Measurements from ENCODE around the gene CCDC88B.

Gene CCDC88B

GRCh38 chr11:64364435-64364834 is 24.4 kb downstream of the CCDC88B start:
- Histone ChIP-seq H2AK5ac (ENCODE audit: low read depth, low read length) (no peak overlapping the region), H2BK12ac (ENCODE audit: low read length) (no peak overlapping the region), H3K23ac (ENCODE audit: low read depth, low read length, poor library complexity) (no peak overlapping the region), H3K18ac (ENCODE audit: low read length) (no peak overlapping the region), H3K4me2 (ENCODE audit: insufficient read depth, low read length, poor library complexity, severe bottlenecking) (no peak overlapping the region), H3K36me3 (replicated peaks in 1 of 2; ENCODE audit: control insufficient read depth in 2 of 2, insufficient read depth in 2 of 2, low read length in 2 of 2) (peaks cover 18 to 78% of the 10 kb centered on the region in 2 donors), H2BK5ac (ENCODE audit: low read length) (no peak overlapping the region), H3K4me3 (ENCODE audit: low read length in 2 of 2) (no peak overlapping the region), H3K27ac (replicated peaks; ENCODE audit: low read length) (no peak overlapping the region), H3K4me1 (ENCODE audit: control insufficient read depth in 2 of 2, insufficient read depth in 1 of 2, low read depth in 1 of 2, low read length in 2 of 2) (peaks cover 2 to 6% of the 10 kb centered on the region in 2 donors), H3K14ac (ENCODE audit: low read length) (no peak overlapping the region), H3K9ac (ENCODE audit: low read depth, low read length, poor library complexity) (no peak overlapping the region), H4K8ac (ENCODE audit: low read depth, low read length) (no peak overlapping the region), H2BK120ac (ENCODE audit: low read depth, low read length) (no peak overlapping the region), H3K9me3 (replicated peaks in 1 of 2; ENCODE audit: control insufficient read depth in 2 of 2, insufficient read depth in 1 of 2, low read depth in 1 of 2, low read length in 2 of 2) (no peaks in the 10 kb centered on the region), H2AFZ (ENCODE audit: low read length) (no peak overlapping the region), H3K27me3 (ENCODE audit: control insufficient read depth in 3 of 3, insufficient read depth in 3 of 3, low read depth in 1 of 3, low read length in 3 of 3) (no peaks in the 10 kb centered on the region), H3K4ac (ENCODE audit: low read length) (no peak overlapping the region), H4K91ac (ENCODE audit: low read depth, low read length, poor library complexity) (no peak overlapping the region), H3K79me1 (ENCODE audit: low read depth, low read length) (peaks cover 1% of the 10 kb centered on the region), H2BK15ac (ENCODE audit: low read length) (no peak overlapping the region)
- no peak for DNase-seq (ENCODE audit: low spot score)
- no CpG with 5 or more reads among the region's 6 CpGs for WGBS, 2 donors (ENCODE audit: extremely low coverage in 2 of 2, insufficient read length in 2 of 2, insufficient replicate concordance in 1 of 2)

- H4K8ac ChIP-seq (ENCODE audit: low read depth, low read length), result no peak overlapping the region
- H3K9me3 ChIP-seq (replicated peaks in 1 of 2; ENCODE audit: control insufficient read depth in 2 of 2, insufficient read depth in 1 of 2, low read depth in 1 of 2, low read length in 2 of 2), result no peaks in the 10 kb centered on the region
- H3K36me3 ChIP-seq (replicated peaks in 1 of 2; ENCODE audit: control insufficient read depth in 2 of 2, insufficient read depth in 2 of 2, low read length in 2 of 2), result peaks cover 19 to 83% of the 10 kb centered on the region in 2 donors
- H3K4me3 ChIP-seq (ENCODE audit: low read length in 2 of 2), result no peak overlapping the region
- WGBS, 2 donors (ENCODE audit: extremely low coverage in 2 of 2, insufficient read length in 2 of 2, insufficient replicate concordance in 1 of 2), result no CpG with 5 or more reads among the region's 4 CpGs
- H3K4ac ChIP-seq (ENCODE audit: low read length), result no peak overlapping the region
- no peak overlapping the region for H3K18ac ChIP-seq (ENCODE audit: low read length)
- H3K27me3 ChIP-seq (ENCODE audit: control insufficient read depth in 3 of 3, insufficient read depth in 3 of 3, low read depth in 1 of 3, low read length in 3 of 3), result no peaks in the 10 kb centered on the region
- H3K4me1 ChIP-seq (ENCODE audit: control insufficient read depth in 2 of 2, insufficient read depth in 1 of 2, low read depth in 1 of 2, low read length in 2 of 2), result peaks cover 0 to 3% of the 10 kb centered on the region in 2 donors
- no peak overlapping the region for H3K4me2 ChIP-seq (ENCODE audit: insufficient read depth, low read length, poor library complexity, severe bottlenecking)
- no peak overlapping the region for H2BK120ac ChIP-seq (ENCODE audit: low read depth, low read length)
- H2AK5ac ChIP-seq (ENCODE audit: low read depth, low read length), result no peak overlapping the region
- peaks cover 1% of the 10 kb centered on the region for H3K79me1 ChIP-seq (ENCODE audit: low read depth, low read length)
- no peak overlapping the region for H2BK5ac ChIP-seq (ENCODE audit: low read length)
- no peak overlapping the region for H3K27ac ChIP-seq (replicated peaks; ENCODE audit: low read length)
- no peak overlapping the region for H2AFZ ChIP-seq (ENCODE audit: low read length)
- no peak overlapping the region for H3K23ac ChIP-seq (ENCODE audit: low read depth, low read length, poor library complexity)
- H2BK15ac ChIP-seq (ENCODE audit: low read length), result no peak overlapping the region
- no peak overlapping the region for H3K14ac ChIP-seq (ENCODE audit: low read length)
- no peak overlapping the region for H2BK12ac ChIP-seq (ENCODE audit: low read length)
- H4K91ac ChIP-seq (ENCODE audit: low read depth, low read length, poor library complexity), result no peak overlapping the region
- no peak overlapping the region for H3K9ac ChIP-seq (ENCODE audit: low read depth, low read length, poor library complexity)
- no peak for DNase-seq (ENCODE audit: low spot score)
Observed at GRCh38 chr11:64364911-64365310, 24.9 kb downstream of the CCDC88B start.

GRCh38 chr11:64366751-64367150 is 26.7 kb downstream of the CCDC88B start:
- Histone ChIP-seq H3K4ac (ENCODE audit: low read length) (no peak overlapping the region), H3K23ac (ENCODE audit: low read depth, low read length, poor library complexity) (no peak overlapping the region), H3K4me3 (ENCODE audit: low read length in 2 of 2) (no peak overlapping the region), H2AK5ac (ENCODE audit: low read depth, low read length) (no peak overlapping the region), H3K9me3 (replicated peaks in 1 of 2; ENCODE audit: control insufficient read depth in 2 of 2, insufficient read depth in 1 of 2, low read depth in 1 of 2, low read length in 2 of 2) (no peaks in the 10 kb centered on the region), H2BK15ac (ENCODE audit: low read length) (no peak overlapping the region), H2BK120ac (ENCODE audit: low read depth, low read length) (no peak overlapping the region), H3K18ac (ENCODE audit: low read length) (no peak overlapping the region), H4K8ac (ENCODE audit: low read depth, low read length) (no peak overlapping the region), H3K27me3 (ENCODE audit: control insufficient read depth in 3 of 3, insufficient read depth in 3 of 3, low read depth in 1 of 3, low read length in 3 of 3) (no peaks in the 10 kb centered on the region), H3K79me1 (ENCODE audit: low read depth, low read length) (peaks cover 1% of the 10 kb centered on the region), H2AFZ (ENCODE audit: low read length) (no peak overlapping the region), H3K4me1 (ENCODE audit: control insufficient read depth in 2 of 2, insufficient read depth in 1 of 2, low read depth in 1 of 2, low read length in 2 of 2) (no peaks in the 10 kb centered on the region), H2BK5ac (ENCODE audit: low read length) (no peak overlapping the region), H3K36me3 (replicated peaks in 1 of 2; ENCODE audit: control insufficient read depth in 2 of 2, insufficient read depth in 2 of 2, low read length in 2 of 2) (peaks cover 17 to 71% of the 10 kb centered on the region in 2 donors), H4K91ac (ENCODE audit: low read depth, low read length, poor library complexity) (no peak overlapping the region), H3K27ac (replicated peaks; ENCODE audit: low read length) (no peak overlapping the region), H3K4me2 (ENCODE audit: insufficient read depth, low read length, poor library complexity, severe bottlenecking) (no peak overlapping the region), H3K9ac (ENCODE audit: low read depth, low read length, poor library complexity) (no peak overlapping the region), H3K14ac (ENCODE audit: low read length) (no peak overlapping the region), H2BK12ac (ENCODE audit: low read length) (no peak overlapping the region)
- DNase-seq (ENCODE audit: low spot score), result no peak
- no CpG with 5 or more reads among the region's 1 CpG for WGBS, 2 donors (ENCODE audit: extremely low coverage in 2 of 2, insufficient read length in 2 of 2, insufficient replicate concordance in 1 of 2)

GRCh38 chr11:64367931-64368672 is 28.1 kb downstream of the CCDC88B start:
- no peak overlapping the region for H3K18ac ChIP-seq (ENCODE audit: low read length)
- WGBS, 2 donors (ENCODE audit: extremely low coverage in 2 of 2, insufficient read length in 2 of 2, insufficient replicate concordance in 1 of 2), result no CpG with 5 or more reads among the region's 46 CpGs
- no peak overlapping the region for H3K4ac ChIP-seq (ENCODE audit: low read length)
- H3K79me1 ChIP-seq (ENCODE audit: low read depth, low read length), result peaks cover 1% of the 10 kb centered on the region
- no peak overlapping the region for H3K9ac ChIP-seq (ENCODE audit: low read depth, low read length, poor library complexity)
- no peak for DNase-seq (ENCODE audit: low spot score)
- H3K27ac ChIP-seq (replicated peaks; ENCODE audit: low read length), result no peak overlapping the region
- H2AK5ac ChIP-seq (ENCODE audit: low read depth, low read length), result peak overlapping the region; percentile 84
- H3K4me2 ChIP-seq (ENCODE audit: insufficient read depth, low read length, poor library complexity, severe bottlenecking), result no peak overlapping the region
- no peak overlapping the region for H3K4me3 ChIP-seq (ENCODE audit: low read length in 2 of 2)
- H3K4me1 ChIP-seq (ENCODE audit: control insufficient read depth in 2 of 2, insufficient read depth in 1 of 2, low read depth in 1 of 2, low read length in 2 of 2), result no peaks in the 10 kb centered on the region
- no peak overlapping the region for H4K91ac ChIP-seq (ENCODE audit: low read depth, low read length, poor library complexity)
- H3K36me3 ChIP-seq (replicated peaks in 1 of 2; ENCODE audit: control insufficient read depth in 2 of 2, insufficient read depth in 2 of 2, low read length in 2 of 2), result peaks cover 12 to 62% of the 10 kb centered on the region in 2 donors
- no peak overlapping the region for H3K23ac ChIP-seq (ENCODE audit: low read depth, low read length, poor library complexity)
- H4K8ac ChIP-seq (ENCODE audit: low read depth, low read length), result peak overlapping the region; percentile 65
- no peaks in the 10 kb centered on the region for H3K9me3 ChIP-seq (replicated peaks in 1 of 2; ENCODE audit: control insufficient read depth in 2 of 2, insufficient read depth in 1 of 2, low read depth in 1 of 2, low read length in 2 of 2)
- no peaks in the 10 kb centered on the region for H3K27me3 ChIP-seq (ENCODE audit: control insufficient read depth in 3 of 3, insufficient read depth in 3 of 3, low read depth in 1 of 3, low read length in 3 of 3)
- H2BK12ac ChIP-seq (ENCODE audit: low read length), result no peak overlapping the region
- no peak overlapping the region for H2BK15ac ChIP-seq (ENCODE audit: low read length)
- no peak overlapping the region for H2AFZ ChIP-seq (ENCODE audit: low read length)
- no peak overlapping the region for H2BK120ac ChIP-seq (ENCODE audit: low read depth, low read length)
- H2BK5ac ChIP-seq (ENCODE audit: low read length), result peak overlapping the region; percentile 13
- H3K14ac ChIP-seq (ENCODE audit: low read length), result peak overlapping the region; percentile 38

Data from neuronal stem cell (in vitro differentiated cells).